Fibroblast of the aortic adventitia (primary cell): ENCODE measurements around the gene DLST. TPM values are rescaled to one million over a fixed set of nuclear protein-coding genes. Genes with fewer than 3 reads are reported as not detected.
A peak's percentile ranks its signal among the peaks of the same experiment; 100 is the strongest.
"Not testable (repeated sequence)": the region's sequence is repeated elsewhere in the genome, so short reads cannot be mapped to it uniquely, and the experiment has no call there.

Experiments used
- DNase-seq: peaks from one replicate; pipeline ENCODE4 v3.0.0-alpha.2; 2010; ENCODE audit warnings: low read depth
- H3K4me3 ChIP-seq: 2 replicates; pipeline ENCODE4 v1.5.1; 2011; ENCODE audit warnings: low read depth, mild to moderate bottlenecking, control low read depth, low read length, moderate library complexity
- CTCF ChIP-seq: IDR thresholded peaks from 2 replicates; pipeline ENCODE4 v1.5.1; 2011; ENCODE audit warnings: mild to moderate bottlenecking, low read length, control low read depth, inconsistent platforms; ENCODE audit not compliant: insufficient read depth
- total RNA-seq: library from RNA; depleted of rRNA; stranded (reverse); fragments of >200 nt; gene quantifications from 2 replicates; pipeline ENCODE4 v1.2.3, GENCODE V29; 2012; ENCODE audit warnings: low replicate concordance

Gene DLST
- total RNA-seq, 1 donor, result 68.5 TPM

GRCh38 chr14:74927225-74927624 lies 45.5 kb downstream of the DLST start:
- no peak for TF ChIP-seq CTCF
- no peak overlapping the region for H3K4me3 ChIP-seq
- DNase-seq, result no peak

- TF ChIP-seq CTCF, result no peak
- H3K4me3 ChIP-seq, result no peak overlapping the region
These were observed 47.5 kb downstream of the DLST start for GRCh38 chr14:74929242-74929641.

GRCh38 chr14:74931744-74932143 lies 50.0 kb downstream of the DLST start:
- not testable (repeated sequence) for DNase-seq, H3K4me3 ChIP-seq

More at GRCh38 chr14:74929242-74929641, 47.5 kb downstream of the DLST start:
- no peak for DNase-seq

- TF ChIP-seq CTCF, result no peak
- H3K4me3 ChIP-seq, result no peak overlapping the region
- DNase-seq, result peak; percentile 19
These were observed 50.7 kb downstream of the DLST start for GRCh38 chr14:74932401-74932901.

- not testable (repeated sequence) for DNase-seq, H3K4me3 ChIP-seq
These were observed 51.2 kb downstream of the DLST start for GRCh38 chr14:74932936-74933335.

GRCh38 chr14:74934041-74934440 lies 52.3 kb downstream of the DLST start:
- H3K4me3 ChIP-seq, result no peak overlapping the region
- no peak for TF ChIP-seq CTCF
- no peak for DNase-seq

- no peak for DNase-seq
- H3K4me3 ChIP-seq, result no peak overlapping the region
- TF ChIP-seq CTCF, result no peak
These were observed 53.0 kb downstream of the DLST start for GRCh38 chr14:74934476-74935359.

- no peak for DNase-seq
- H3K4me3 ChIP-seq, result no peak overlapping the region
- TF ChIP-seq CTCF, result no peak
These were observed 53.6 kb downstream of the DLST start for GRCh38 chr14:74935360-74935680.
